GM03348 (cell line): Measurements from ENCODE around the gene CLEC4G.
"Not testable (repeated sequence)": the region's sequence is repeated elsewhere in the genome, so short reads cannot be mapped to it uniquely, and the experiment has no call there.

Experiments
- DNase-seq: peaks from one replicate; pipeline ENCODE4 v3.0.0; 2012; ENCODE audit warnings: low spot score

CLEC4G gene, protein sequence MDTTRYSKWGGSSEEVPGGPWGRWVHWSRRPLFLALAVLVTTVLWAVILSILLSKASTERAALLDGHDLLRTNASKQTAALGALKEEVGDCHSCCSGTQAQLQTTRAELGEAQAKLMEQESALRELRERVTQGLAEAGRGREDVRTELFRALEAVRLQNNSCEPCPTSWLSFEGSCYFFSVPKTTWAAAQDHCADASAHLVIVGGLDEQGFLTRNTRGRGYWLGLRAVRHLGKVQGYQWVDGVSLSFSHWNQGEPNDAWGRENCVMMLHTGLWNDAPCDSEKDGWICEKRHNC

DNA sequence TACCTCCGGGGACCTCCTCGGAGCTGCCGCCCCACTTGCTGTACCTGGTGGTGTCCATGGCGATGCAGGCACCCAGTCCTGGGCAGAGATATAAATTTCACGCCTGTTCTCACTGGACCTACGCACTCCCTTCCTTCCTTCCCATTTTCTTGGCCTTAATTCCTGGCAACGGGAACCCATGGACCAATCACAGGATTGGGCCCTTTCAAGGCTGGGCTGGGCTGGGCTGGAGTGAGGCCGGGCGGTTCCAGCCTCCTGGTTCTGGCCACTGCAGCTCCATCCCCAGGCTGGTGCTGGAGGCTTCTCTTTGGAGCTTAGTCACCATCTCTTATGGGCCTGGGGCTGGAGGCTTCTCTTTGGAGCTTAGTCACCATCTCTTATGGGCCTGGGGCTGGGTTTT is at the start of gene CLEC4G:
Gene CLEC4G (minus strand): TSS at position 66 of the 400 bp plus-strand sequence. CDS start 8 bp downstream, at position 58.
- no peak for DNase-seq

DNA sequence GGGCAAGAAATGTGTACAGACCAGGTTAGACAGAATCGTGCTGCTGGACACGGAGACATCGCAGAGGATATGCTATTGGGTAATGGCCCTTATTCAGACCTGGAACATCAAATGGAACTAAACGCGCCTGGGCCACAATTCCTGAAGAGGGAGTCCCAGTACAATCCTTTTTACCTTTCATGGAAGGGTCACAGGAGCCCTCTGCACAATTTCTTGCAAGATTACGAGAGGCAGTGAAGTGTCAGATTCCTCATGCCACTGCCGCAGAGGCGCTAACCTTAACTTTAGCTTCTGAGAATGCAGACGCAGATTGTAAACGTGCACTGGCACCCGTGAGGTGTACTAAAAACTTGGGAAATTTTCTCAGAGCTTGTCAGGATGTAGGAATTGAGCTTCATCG is 49.2 kb upstream of the CLEC4G start:
- DNase-seq = no peak

DNA sequence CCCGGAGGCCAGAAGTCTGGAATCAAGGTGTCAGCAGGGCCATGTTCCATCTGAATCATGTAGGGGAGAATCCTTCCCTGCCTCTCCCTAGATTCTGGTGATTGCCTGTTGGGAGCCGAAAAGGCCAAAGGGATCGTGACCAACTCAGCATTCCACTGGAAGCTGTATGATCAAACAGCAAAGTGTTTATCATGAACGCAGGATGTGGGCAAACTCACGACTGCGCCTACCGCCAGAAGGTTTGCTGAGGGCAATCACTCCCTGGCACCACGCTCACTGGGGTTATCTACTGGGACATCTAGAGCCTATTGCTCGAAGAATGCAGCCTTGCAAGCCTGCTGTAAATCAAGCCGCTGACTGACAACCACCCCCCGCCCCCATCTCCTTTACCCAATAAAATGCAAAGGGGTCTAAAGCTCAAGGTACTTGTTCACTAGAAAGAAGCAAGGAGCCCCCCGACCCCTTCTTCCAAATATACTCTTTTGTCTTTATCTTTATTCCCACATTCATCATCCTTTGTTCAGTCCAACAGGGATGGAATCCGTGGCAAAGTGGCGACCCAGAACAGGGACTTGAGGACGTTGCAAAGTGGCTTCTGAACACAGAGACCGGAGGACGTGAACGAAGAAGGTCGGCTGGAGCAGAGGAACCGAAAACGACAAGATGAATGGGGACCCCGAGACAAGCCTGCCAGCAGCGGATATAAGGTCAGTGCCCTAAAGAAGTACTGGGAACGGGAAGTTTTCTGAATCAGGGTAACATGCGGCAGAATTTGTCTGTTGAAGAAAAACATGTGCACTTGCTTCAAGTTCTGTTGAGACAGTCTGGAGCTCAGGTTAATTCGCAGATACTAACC is 47.9 kb upstream of the CLEC4G start:
- no peak for DNase-seq

DNA sequence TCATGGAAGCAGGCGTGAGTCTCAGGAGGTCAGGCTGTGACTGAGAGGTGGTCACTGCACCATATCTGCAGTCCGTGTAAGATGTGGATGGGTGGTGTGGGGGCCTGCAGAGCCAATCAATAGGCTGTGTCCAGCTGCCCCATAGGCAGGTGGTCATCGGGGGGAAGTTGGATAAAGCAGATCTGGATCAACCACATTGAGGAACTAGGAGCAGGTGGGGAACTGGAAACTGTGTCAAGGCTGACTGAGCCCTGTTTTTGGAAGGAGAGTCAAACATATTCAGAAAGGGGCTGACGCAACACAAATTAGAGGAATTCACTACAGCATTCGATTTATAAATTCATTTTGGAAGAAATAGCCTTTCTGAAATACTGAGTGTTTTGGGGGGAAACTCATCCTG is 46.2 kb upstream of the CLEC4G start:
- DNase-seq = no peak

DNA sequence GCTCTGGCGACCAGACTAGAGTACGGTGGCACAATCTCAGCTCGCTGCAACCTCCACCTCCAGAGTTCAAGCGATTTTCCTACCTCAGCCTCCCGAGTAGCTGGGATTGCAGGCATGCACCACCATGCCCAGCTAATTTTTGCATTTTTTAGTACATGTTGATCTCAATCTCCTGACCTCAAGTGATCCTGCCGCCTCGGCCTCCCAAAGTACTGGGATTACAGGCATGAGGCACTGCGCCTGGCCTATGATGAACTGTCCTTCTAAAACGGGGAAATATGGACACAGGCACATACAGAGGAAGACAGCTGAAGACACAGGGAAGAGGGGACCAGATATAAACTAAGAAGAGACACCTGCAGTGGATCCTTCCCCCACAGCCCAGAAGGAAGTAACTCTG is 43.9 kb upstream of the CLEC4G start:
- no peak for DNase-seq

DNA sequence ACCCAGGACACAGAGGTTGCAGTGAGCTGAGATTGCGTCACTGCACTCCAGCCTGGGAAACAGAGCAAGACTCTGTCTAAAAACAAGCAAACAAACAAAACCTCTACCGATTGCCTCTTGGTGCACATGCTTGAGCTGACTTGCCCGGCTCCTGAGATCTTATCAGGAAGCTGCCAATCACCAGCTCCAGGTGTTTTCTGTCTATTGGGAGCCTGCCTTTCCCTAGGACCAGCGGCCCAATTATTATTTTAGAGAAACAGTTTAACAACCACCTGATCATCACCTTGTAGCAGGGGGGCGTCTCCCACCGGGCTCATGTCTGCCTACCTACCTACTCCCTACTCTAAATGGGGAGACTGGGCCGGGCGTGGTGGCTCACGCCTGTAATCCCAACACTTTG is 41.9 kb upstream of the CLEC4G start:
- DNase-seq = no peak

DNA sequence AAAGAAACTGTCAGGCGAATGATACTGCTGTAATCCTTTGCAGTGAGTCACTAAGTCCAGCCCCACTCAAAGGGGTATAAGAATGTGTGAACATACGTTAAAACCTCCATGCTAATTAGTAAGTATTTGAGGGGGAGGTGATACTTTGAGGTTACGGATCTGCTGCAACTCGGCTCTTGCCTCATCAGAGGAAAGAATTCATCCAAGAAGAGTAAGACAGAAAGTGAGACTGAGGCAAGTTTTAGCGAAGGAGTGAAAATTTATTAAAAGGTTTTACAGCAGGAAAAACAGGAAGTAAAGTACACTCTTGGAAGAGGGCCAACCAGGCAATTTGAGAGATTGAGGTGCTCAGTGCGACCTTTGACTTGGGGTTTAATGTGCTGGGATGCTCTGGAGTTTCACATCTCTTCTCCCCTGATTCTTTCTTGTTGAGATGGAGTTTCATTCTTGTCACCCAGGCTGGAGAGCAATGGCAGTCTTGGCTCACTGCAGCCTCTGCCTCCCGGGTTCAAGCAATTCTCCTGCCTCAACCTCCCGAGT is 40.9 kb upstream of the CLEC4G start:
- DNase-seq = no peak

DNA sequence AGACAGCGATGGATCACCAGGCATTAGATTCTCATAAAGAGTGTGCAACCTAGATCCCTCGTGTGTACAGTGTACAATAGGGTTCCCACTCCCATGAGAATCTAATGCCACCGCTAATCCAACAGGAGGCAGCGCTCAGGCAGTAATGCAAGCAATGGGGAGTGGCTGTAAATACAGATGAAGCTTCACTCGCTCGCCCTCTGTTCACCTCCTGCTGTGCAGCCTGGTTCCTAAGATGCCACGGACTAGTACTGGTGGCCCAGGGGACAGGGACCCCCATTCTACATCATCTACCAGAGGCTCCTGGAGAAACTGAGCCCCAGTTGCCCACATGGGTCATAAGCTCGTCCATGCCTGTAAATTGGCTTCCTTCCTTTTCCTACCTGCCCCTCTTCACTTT is 39.2 kb upstream of the CLEC4G start:
- no peak for DNase-seq

DNA sequence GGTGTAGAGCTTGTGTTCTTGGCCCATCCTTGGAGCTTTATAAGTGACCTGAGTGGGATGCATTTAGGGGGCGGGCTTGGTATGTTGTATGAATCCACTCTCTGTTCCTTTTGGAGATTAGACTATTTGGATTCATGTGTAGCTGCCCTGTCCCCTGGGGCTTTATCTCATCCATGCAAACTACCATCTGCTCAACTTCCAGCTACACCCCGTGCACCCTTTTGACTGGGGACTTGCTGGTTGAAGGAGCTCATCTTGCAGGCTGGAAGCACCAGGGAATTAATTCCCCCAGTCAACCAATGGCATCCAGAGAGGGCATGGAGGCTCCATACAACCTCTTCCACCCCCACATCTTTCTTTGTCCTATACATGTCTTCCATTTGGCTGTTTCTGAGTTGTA is 37.3 kb upstream of the CLEC4G start:
- no peak for DNase-seq

DNA sequence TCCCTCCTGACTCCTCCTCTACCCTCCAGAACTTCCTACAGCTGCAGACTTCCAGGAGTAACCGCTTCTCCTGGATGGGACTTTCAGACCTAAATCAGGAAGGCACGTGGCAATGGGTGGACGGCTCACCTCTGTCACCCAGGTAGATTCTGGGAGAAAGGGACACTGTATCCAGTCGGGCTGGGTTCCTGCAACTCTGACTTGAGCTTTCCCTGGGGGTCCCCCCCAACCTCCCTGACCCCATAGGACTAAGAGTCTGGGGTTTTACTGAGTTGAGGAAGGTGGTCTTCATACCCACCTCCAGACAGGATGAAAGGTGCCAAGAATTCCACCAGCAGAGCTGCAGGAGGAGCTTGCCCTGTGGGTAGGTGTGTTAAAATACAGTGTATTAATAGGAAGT is 35.6 kb upstream of the CLEC4G start:
- DNase-seq = no peak

DNA sequence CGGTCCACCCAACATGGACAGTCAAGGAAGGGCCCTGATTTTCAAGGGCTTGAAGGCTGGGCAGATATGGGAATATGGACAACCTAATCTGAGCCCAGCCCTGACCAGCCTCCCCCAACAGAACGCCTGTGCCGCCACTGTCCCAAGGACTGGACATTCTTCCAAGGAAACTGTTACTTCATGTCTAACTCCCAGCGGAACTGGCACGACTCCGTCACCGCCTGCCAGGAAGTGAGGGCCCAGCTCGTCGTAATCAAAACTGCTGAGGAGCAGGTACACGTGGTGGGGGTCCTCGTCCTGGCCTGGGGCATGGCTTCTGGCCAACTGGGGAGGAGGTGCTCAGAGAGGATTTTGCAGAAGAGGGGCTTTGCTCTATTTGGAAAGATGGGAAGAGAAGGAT is 34.6 kb upstream of the CLEC4G start:
- no peak for DNase-seq

DNA sequence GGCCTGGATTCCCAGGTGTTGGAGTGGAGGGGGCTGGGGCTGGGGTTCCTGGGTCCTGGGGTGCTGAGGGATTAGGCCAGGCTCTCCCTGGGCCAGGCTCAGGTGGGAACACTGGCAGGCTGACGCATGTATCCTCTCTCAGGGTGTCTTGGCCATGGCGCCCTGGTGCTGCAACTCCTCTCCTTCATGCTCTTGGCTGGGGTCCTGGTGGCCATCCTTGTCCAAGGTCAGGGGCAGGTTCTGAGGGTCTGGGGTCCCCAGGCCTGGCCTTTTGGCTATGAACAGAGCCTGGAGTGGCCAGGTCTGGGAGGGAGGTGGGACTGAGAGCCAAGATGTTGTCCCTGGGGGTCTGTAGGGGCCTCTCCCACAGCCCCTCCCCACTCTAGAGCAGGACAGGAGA is 33.1 kb upstream of the CLEC4G start:
- not testable (repeated sequence) for DNase-seq

DNA sequence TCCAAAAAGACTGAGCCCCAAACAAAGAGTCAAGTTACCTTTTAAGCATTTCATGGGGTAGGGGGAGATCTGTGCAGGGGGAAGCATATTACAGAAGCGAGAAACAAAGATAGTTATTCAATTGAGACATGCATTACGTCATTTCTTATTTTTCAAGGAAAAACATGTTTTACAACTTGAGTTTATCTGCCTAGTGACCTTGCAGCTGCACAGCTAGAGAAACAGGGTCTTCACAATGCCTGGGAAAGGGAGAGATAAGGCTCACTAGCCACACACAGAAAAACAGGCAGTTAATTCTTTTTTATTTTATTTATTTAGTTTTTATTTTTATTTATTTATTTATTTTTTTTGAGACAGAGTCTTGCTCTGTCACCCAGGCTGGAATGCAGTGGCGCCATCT is 32.2 kb upstream of the CLEC4G start:
- not testable (repeated sequence) for DNase-seq

DNA sequence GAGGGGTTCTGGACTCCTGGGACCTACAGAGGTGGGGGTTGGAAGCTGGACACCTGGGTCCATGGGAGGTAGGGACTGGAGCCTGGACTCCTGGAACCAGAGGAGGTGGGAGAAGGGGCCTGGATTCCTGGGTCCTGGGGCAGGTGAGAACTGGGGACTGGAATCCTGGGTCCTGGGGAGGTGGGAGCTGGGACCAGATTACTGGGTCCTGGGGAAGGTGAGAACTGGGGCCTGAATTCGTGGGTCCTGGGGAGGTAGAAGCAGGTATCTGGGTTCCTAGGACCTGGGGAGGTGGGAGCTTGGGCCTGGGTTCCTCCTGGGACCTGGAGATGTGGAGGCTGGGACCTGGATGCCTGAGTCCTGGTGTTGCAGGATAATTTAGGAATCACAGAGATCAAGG is 31.8 kb upstream of the CLEC4G start:
- DNase-seq = no peak

DNA sequence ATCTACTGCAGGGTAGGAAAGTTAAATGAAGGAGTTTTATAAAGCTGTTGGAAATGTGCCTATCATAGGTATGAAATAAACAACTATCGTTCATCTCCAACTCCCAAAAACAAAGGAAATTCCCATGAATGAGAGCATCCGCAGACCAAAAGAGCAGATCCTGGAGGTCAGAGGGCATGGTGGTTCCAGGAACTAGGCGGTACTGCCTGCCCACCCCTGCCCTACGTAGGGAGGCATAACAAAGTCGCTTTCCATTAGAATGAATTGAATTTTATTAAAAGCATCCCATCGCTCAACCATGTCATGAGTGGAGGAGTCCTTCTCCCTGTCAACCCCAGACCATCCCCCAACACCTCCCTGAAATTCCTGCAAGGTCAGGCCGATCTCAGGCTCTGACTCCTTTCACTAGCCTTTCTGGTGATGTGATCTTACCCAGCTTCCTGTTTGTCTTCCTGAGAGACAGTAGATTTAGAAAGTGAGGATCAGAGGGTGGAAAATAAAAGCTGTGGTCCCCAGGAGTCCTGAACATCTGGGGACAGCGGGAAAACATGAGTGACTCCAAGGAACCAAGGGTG is 30.9 kb upstream of the CLEC4G start, which contains the start of gene CLEC4M:
Gene CLEC4M (plus strand): TSS at position 525 of the 575 bp plus-strand sequence. CDS start 24 bp downstream, at position 549.
- no peak for DNase-seq

DNA sequence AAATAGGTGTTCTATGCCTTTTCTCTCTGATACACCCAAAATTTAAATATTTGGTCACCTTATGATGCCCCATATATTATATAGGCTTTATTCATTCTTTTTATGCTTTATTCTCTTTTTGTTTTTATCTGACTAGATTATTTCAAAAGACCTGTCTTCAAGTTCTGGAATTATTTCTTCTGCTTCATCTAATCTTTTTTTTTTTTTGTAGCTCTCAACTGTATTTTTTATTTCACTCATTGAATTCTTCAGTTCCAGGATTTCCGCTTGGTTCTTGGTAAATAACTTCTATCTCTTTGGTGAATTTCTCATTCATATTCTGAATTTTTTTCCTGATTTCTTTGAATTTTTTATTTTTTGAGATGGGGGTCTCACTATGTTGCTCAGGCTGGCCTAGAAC is 27.2 kb upstream of the CLEC4G start:
- no peak for DNase-seq

DNA sequence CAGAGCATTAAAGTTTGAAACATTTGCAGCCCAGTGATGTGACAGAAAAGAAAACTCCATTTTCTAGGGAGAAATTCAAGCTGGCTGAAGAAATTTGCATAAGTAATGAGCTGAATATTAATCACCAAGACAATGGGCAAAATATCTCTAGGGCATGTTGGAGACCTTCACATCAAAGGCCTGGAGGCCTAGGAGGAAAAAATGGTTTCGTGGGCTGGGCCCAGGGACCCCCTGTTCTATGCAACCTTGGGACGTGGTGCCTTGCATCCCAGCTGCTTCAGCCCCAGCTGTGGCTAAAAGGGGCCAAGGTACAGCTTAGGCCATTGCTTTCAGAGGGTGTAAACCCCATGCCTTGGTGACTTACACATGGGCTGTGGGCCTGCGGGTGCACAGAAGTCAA is 25.4 kb upstream of the CLEC4G start:
- DNase-seq = no peak

DNA sequence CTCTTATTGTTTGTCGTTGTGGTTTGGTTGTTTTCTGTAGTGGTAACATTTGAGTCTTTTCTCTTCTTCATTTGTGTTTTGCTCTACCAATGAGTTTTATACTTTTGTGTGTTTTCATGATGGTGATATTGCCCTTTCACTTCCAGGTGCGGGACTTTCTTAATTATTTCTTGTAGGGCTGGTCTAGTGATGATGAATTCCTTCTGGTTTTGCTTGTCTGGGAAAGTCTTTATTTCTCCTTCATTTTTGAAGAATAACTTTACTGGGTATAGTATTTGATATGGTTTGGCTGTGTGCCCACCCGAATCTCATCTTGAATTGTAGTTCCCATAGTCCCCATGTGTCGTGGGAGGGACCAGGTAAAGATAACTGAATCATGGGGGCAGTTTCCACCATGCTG is 24.3 kb upstream of the CLEC4G start:
- DNase-seq = no peak

DNA sequence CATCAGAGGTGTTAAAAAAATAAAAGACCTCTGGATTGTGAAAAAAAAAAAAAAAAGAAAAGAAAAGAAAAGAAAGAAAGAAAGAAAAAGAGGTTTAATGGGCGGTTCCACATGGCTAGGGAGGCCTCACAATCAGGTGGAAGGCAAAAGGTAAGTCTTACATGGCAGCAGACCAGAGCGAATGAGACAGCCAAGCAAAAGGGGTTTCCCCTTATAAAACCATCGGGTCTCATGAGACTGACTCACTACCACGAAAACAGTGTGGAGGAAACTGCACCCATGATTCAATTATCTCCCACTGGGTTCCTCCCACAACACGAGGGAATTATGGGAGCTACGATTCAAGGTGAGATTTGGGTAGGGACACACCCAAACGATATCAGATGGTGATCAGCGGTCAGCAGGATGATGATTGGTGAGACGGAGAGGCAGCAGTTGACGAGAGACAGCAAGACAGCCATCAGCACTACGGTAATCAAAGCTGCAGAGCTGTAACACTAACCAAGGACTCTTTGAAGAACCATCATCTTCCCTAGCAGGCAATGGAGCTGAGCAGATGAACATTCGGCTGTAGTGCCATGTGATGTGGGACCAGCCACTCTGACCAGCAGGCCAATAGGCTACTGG is 19.4 kb upstream of the CLEC4G start:
- no peak for DNase-seq

DNA sequence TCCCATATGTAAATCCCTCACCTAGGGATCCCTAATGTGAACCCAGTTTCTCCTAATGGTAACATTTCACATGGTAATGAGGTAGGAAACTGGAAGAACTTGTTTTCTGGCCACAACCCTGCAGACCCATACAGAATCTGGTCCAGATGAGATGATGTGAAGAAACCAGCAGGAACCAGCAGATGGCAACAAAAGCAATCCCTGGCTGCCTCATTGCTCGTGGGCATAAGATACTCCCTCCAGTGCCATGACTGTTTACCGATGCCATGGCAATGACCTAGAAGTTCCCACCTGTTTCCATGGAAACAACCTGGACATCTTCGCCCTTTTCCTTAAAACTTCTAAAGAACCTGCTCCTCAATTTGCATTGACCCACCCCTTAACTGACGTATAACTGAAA is 16.8 kb upstream of the CLEC4G start:
- DNase-seq = no peak

DNA sequence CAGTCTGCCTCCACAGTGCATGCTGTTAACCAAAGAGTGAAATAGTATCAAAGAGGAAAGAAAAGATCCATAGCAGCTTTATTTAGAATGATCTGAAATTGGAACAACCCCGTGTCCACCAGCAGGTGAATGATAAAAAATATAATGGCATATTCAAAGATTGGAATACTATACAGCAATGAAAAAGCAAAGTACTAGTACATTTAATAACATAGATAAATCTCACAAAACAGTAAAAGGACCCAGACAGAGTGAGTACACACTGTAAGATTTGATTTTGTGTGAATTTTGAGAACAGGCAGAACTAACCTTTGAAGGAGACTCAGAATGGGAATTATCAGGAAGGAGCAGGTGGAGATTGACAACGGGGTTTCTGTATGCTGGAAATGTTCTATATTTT is 16.3 kb upstream of the CLEC4G start:
- no peak for DNase-seq
